ENCODE results near the gene CFAP107. TPM values are rescaled to one million over a fixed set of nuclear protein-coding genes. Genes with fewer than 3 reads are reported as not detected.
"Not testable (repeated sequence)": the region's sequence is repeated elsewhere in the genome, so short reads cannot be mapped to it uniquely, and the experiment has no call there.

The CFAP107 gene
- polyA plus RNA-seq (ENCODE audit: insufficient read length) = 0.99 TPM

GRCh38 chr1:12745992-12746323 lies at the start of gene CFAP107:
Gene CFAP107, plus strand, starts transcription at chr1:12746200. Its CDS starts 231 bp downstream, at chr1:12746431.
- no peak for DNase-seq (ENCODE audit: low read depth)

- no peak for DNase-seq (ENCODE audit: low read depth)
These were observed 49.3 kb upstream of the CFAP107 start for GRCh38 chr1:12696658-12697057.

GRCh38 chr1:12697397-12697796 lies 48.6 kb upstream of the CFAP107 start:
- no peak for DNase-seq (ENCODE audit: low read depth)

- DNase-seq (ENCODE audit: low read depth) = no peak
These were observed 42.1 kb upstream of the CFAP107 start for GRCh38 chr1:12703821-12704451.

- no peak for DNase-seq (ENCODE audit: low read depth)
These were observed 39.9 kb upstream of the CFAP107 start for GRCh38 chr1:12706061-12706460.

GRCh38 chr1:12708396-12709090 lies 37.5 kb upstream of the CFAP107 start:
- DNase-seq (ENCODE audit: low read depth) = no peak

GRCh38 chr1:12709091-12709491 lies 36.9 kb upstream of the CFAP107 start:
- DNase-seq (ENCODE audit: low read depth) = no peak

- no peak for DNase-seq (ENCODE audit: low read depth)
These were observed 36.3 kb upstream of the CFAP107 start for GRCh38 chr1:12709696-12710095.

GRCh38 chr1:12711536-12711935 lies 34.5 kb upstream of the CFAP107 start:
- DNase-seq (ENCODE audit: low read depth) = no peak

GRCh38 chr1:12712076-12712475 lies 33.9 kb upstream of the CFAP107 start:
- no peak for DNase-seq (ENCODE audit: low read depth)

- DNase-seq (ENCODE audit: low read depth) = no peak
These were observed 33.1 kb upstream of the CFAP107 start for GRCh38 chr1:12712929-12713328.

GRCh38 chr1:12713651-12714050 lies 32.3 kb upstream of the CFAP107 start:
- not testable (repeated sequence) for DNase-seq (ENCODE audit: low read depth)

- DNase-seq (ENCODE audit: low read depth) = no peak
These were observed 31.1 kb upstream of the CFAP107 start for GRCh38 chr1:12714710-12715475.

GRCh38 chr1:12715896-12716437 lies 30.0 kb upstream of the CFAP107 start, which contains the start of gene AADACL3:
Gene AADACL3, plus strand, starts transcription at chr1:12716110. Its CDS starts 67 bp downstream, at chr1:12716177.
- no peak for DNase-seq (ENCODE audit: low read depth)

- DNase-seq (ENCODE audit: low read depth) = no peak
These were observed 28.6 kb upstream of the CFAP107 start for GRCh38 chr1:12717301-12717838.

- no peak for DNase-seq (ENCODE audit: low read depth)
These were observed 23.4 kb upstream of the CFAP107 start for GRCh38 chr1:12722626-12723025.

- DNase-seq (ENCODE audit: low read depth) = no peak
These were observed 17.6 kb upstream of the CFAP107 start for GRCh38 chr1:12728391-12728790.

GRCh38 chr1:12730156-12730555 lies 15.8 kb upstream of the CFAP107 start:
- no peak for DNase-seq (ENCODE audit: low read depth)

GRCh38 chr1:12731084-12731483 lies 14.9 kb upstream of the CFAP107 start:
- DNase-seq (ENCODE audit: low read depth) = not testable (repeated sequence)

- no peak for DNase-seq (ENCODE audit: low read depth)
These were observed 11.3 kb upstream of the CFAP107 start for GRCh38 chr1:12734651-12735050.

- no peak for DNase-seq (ENCODE audit: low read depth)
These were observed 7.1 kb upstream of the CFAP107 start for GRCh38 chr1:12738934-12739333.

- DNase-seq (ENCODE audit: low read depth) = no peak
These were observed 6.4 kb upstream of the CFAP107 start for GRCh38 chr1:12739613-12740012.

Measured in forelimb muscle (tissue), 1 donor.